ENCODE data around the gene NETO2.

The NETO2 gene

GRCh38 chr16:47069313-47069712, 74.4 kb downstream of the NETO2 start:
- Histone ChIP-seq H3K79me2 (ENCODE audit: low read length) (no peaks in the 10 kb centered on the region), H2AFZ (ENCODE audit: low read depth, low read length) (peak overlapping the region; percentile 62; the same call in 1 of the 2 replicates), H3K27me3 (ENCODE audit: low read depth, low read length) (no peaks in the 10 kb centered on the region), H3K4me3 (ENCODE audit: low read length) (no peak overlapping the region), H3K9me3 (ENCODE audit: insufficient read depth, low read length) (no peaks in the 10 kb centered on the region), H3K4me2 (ENCODE audit: low read length) (peak overlapping the region; percentile 8), H4K20me1 (ENCODE audit: insufficient read depth, low read length) (no peaks in the 10 kb centered on the region), H3K36me3 (replicated peaks; ENCODE audit: low read depth, low read length) (no peaks in the 10 kb centered on the region), H3K4me1 (ENCODE audit: low read length) (peaks cover 31% of the 10 kb centered on the region), H3K9ac (ENCODE audit: low read length) (no peak overlapping the region), H3K27ac (ENCODE audit: low read length) (no peak overlapping the region)
- no peak for TF ChIP-seq EZH2phosphoT487 (IDR thresholded peaks at IDR 0.05; ENCODE audit: low read depth)
- TF ChIP-seq, protein P1, sequence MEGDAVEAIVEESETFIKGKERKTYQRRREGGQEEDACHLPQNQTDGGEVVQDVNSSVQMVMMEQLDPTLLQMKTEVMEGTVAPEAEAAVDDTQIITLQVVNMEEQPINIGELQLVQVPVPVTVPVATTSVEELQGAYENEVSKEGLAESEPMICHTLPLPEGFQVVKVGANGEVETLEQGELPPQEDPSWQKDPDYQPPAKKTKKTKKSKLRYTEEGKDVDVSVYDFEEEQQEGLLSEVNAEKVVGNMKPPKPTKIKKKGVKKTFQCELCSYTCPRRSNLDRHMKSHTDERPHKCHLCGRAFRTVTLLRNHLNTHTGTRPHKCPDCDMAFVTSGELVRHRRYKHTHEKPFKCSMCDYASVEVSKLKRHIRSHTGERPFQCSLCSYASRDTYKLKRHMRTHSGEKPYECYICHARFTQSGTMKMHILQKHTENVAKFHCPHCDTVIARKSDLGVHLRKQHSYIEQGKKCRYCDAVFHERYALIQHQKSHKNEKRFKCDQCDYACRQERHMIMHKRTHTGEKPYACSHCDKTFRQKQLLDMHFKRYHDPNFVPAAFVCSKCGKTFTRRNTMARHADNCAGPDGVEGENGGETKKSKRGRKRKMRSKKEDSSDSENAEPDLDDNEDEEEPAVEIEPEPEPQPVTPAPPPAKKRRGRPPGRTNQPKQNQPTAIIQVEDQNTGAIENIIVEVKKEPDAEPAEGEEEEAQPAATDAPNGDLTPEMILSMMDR (IDR thresholded peaks at IDR 0.05; ENCODE audit: low read depth, low read length) = no peak

- Histone ChIP-seq H3K79me2 (ENCODE audit: low read length) (no peaks in the 10 kb centered on the region), H3K9me3 (ENCODE audit: insufficient read depth, low read length) (no peaks in the 10 kb centered on the region), H3K4me2 (ENCODE audit: low read length) (no peak overlapping the region), H3K4me3 (ENCODE audit: low read length) (no peak overlapping the region), H4K20me1 (ENCODE audit: insufficient read depth, low read length) (no peaks in the 10 kb centered on the region), H3K36me3 (replicated peaks; ENCODE audit: low read depth, low read length) (no peaks in the 10 kb centered on the region), H2AFZ (ENCODE audit: low read depth, low read length) (no peak overlapping the region), H3K27me3 (ENCODE audit: low read depth, low read length) (no peaks in the 10 kb centered on the region), H3K27ac (ENCODE audit: low read length) (no peak overlapping the region), H3K9ac (ENCODE audit: low read length) (no peak overlapping the region), H3K4me1 (ENCODE audit: low read length) (peaks cover 12% of the 10 kb centered on the region)
- TF ChIP-seq, protein P1 (IDR thresholded peaks at IDR 0.05; ENCODE audit: low read depth, low read length) = no peak
- TF ChIP-seq EZH2phosphoT487 (IDR thresholded peaks at IDR 0.05; ENCODE audit: low read depth) = no peak
These were observed 76.5 kb downstream of the NETO2 start for GRCh38 chr16:47067203-47067602.

- Histone ChIP-seq H3K4me2 (ENCODE audit: low read length) (no peak overlapping the region), H3K79me2 (ENCODE audit: low read length) (no peaks in the 10 kb centered on the region), H2AFZ (ENCODE audit: low read depth, low read length) (no peak overlapping the region), H3K9me3 (ENCODE audit: insufficient read depth, low read length) (no peaks in the 10 kb centered on the region), H3K9ac (ENCODE audit: low read length) (no peak overlapping the region), H3K27me3 (ENCODE audit: low read depth, low read length) (no peaks in the 10 kb centered on the region), H4K20me1 (ENCODE audit: insufficient read depth, low read length) (no peaks in the 10 kb centered on the region), H3K36me3 (replicated peaks; ENCODE audit: low read depth, low read length) (no peaks in the 10 kb centered on the region), H3K4me3 (ENCODE audit: low read length) (no peak overlapping the region), H3K27ac (ENCODE audit: low read length) (no peak overlapping the region), H3K4me1 (ENCODE audit: low read length) (peaks cover 12% of the 10 kb centered on the region)
- TF ChIP-seq, protein P1 (IDR thresholded peaks at IDR 0.05; ENCODE audit: low read depth, low read length) = no peak
- no peak for TF ChIP-seq EZH2phosphoT487 (IDR thresholded peaks at IDR 0.05; ENCODE audit: low read depth)
These were observed 77.7 kb downstream of the NETO2 start for GRCh38 chr16:47065766-47066688.

DNA sequence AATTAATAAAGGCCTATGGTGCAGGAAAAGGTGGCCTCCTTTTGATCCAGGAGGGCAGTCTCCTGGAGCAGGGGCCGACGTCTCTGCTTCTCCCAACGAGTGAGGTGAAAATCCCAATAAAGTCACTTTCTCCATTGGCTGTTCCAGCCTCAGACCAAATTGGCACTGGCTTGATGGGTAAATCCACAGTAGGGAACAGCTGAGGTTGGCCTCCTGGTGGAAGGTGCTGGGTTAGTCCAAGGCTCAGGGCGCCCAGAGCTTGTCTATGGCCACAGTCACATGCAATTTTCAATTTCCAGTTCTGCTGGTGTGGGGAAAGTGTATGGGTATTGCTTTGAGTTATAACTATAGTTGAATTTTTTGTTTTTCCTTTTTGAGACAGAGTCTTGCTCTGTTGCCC, 79.0 kb downstream of the NETO2 start:
- Histone ChIP-seq H3K4me3 (ENCODE audit: low read length) (no peak overlapping the region), H3K9ac (ENCODE audit: low read length) (no peak overlapping the region), H3K27me3 (ENCODE audit: low read depth, low read length) (no peaks in the 10 kb centered on the region), H3K4me2 (ENCODE audit: low read length) (no peak overlapping the region), H3K27ac (ENCODE audit: low read length) (no peak overlapping the region), H3K9me3 (ENCODE audit: insufficient read depth, low read length) (no peaks in the 10 kb centered on the region), H3K79me2 (ENCODE audit: low read length) (no peaks in the 10 kb centered on the region), H3K4me1 (ENCODE audit: low read length) (peaks cover 10% of the 10 kb centered on the region), H4K20me1 (ENCODE audit: insufficient read depth, low read length) (no peaks in the 10 kb centered on the region), H2AFZ (ENCODE audit: low read depth, low read length) (no peak overlapping the region), H3K36me3 (replicated peaks; ENCODE audit: low read depth, low read length) (no peaks in the 10 kb centered on the region)
- TF ChIP-seq, protein P1 (IDR thresholded peaks at IDR 0.05; ENCODE audit: low read depth, low read length) = no peak
- TF ChIP-seq EZH2phosphoT487 (IDR thresholded peaks at IDR 0.05; ENCODE audit: low read depth) = no peak

All from OCI-LY3 (cell line).